Retinal pigment epithelial cell (primary cell): ENCODE measurements around the gene BRCA2.

Experiments used
- DNase-seq: peaks from one replicate; pipeline ENCODE4 v3.0.0-alpha.2; 2010; ENCODE audit warnings: low read depth
- H3K4me3 ChIP-seq: 2 replicates; pipeline ENCODE4 v1.5.1; 2011; ENCODE audit warnings: mild to moderate bottlenecking, low read length, control low read depth, moderate library complexity
- TF ChIP-seq, protein P1 (sequence below): conservative IDR thresholded peaks from 2 replicates; pipeline ENCODE4 v1.5.1; 2011; ENCODE audit warnings: low read depth, low read length, control low read depth, inconsistent platforms

Gene BRCA2

DNA sequence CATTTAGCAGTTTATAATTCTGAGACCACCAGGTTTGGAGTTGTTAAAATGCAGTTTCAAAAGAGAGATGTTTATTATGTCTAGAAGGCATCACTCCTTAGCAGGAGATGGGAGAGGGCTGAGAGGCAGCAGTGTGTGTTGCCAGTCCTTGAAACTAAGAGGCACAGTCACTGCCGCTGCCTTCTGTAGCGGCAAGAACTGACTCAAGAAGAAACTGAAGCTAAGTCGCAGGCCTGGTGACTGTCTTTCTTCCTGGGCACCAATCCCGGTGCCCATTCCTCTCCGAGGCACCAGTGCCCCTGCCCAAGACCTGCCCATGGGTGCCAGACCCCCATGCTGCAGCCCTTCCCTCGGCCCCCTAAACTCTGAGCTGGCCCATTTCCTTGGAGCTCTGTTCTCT is 92.5 kb downstream of the BRCA2 start:
- TF ChIP-seq, protein P1, sequence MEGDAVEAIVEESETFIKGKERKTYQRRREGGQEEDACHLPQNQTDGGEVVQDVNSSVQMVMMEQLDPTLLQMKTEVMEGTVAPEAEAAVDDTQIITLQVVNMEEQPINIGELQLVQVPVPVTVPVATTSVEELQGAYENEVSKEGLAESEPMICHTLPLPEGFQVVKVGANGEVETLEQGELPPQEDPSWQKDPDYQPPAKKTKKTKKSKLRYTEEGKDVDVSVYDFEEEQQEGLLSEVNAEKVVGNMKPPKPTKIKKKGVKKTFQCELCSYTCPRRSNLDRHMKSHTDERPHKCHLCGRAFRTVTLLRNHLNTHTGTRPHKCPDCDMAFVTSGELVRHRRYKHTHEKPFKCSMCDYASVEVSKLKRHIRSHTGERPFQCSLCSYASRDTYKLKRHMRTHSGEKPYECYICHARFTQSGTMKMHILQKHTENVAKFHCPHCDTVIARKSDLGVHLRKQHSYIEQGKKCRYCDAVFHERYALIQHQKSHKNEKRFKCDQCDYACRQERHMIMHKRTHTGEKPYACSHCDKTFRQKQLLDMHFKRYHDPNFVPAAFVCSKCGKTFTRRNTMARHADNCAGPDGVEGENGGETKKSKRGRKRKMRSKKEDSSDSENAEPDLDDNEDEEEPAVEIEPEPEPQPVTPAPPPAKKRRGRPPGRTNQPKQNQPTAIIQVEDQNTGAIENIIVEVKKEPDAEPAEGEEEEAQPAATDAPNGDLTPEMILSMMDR, result no peak
- H3K4me3 ChIP-seq, result no peak overlapping the region
- no peak for DNase-seq

DNA sequence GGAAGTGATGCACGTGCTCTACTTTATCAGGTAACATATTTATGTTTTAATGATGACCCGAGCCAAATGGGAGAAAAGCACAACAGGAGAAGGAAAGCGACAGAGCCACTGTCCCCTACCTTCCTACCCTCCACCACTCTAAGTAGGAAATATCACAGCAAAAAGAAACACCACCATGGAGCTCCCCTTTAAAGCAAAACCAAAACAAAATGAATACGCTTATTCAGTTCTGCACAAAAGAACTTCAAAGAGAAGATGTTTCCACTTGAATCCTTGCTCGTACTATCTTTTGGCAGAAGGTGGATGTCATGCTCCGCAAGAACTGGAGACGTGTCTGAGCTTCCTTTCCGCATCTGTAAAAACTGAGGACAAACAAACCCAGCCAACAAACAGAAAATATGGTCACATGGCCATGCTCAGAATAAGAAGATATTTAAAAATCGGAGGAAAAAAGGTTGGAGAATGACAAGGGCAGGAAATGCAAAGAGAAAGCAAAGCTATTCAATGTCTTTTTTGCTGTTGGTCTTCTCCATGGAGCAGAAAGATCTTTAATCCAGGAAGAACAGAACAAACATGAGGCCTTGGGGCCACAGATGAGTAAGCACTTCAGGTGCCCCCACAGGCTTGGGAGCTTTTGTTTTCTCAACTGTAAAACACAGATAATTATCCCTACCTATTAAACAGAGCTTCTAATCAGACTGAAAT is 93.1 kb downstream of the BRCA2 start:
- DNase-seq, result no peak
- no peak overlapping the region for H3K4me3 ChIP-seq
- TF ChIP-seq, protein P1, result no peak

DNA sequence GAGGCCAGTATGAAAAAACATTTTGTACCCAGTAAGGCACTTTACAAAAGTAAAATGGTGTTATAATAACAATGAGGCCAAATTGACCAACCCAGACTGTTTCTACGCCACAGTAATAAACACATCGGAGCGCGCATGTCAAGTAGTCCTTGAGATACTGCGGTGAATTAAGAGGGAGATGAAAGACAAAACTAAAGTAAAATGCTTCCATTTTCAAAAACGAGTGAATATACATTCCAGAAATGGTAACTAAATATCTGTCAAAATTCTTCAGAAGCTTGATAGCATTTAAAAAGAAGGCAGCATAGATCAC is 93.6 kb downstream of the BRCA2 start:
- TF ChIP-seq, protein P1, result no peak
- H3K4me3 ChIP-seq, result no peak overlapping the region
- DNase-seq, result no peak

- TF ChIP-seq, protein P1, result no peak
- no peak for DNase-seq
- no peak overlapping the region for H3K4me3 ChIP-seq
Measured at GRCh38 chr13:32409561-32410421, 94.5 kb downstream of the BRCA2 start.

- H3K4me3 ChIP-seq, result no peak overlapping the region
- TF ChIP-seq, protein P1, result no peak
- DNase-seq, result no peak
Measured at GRCh38 chr13:32413284-32413683, 98.0 kb downstream of the BRCA2 start.

DNA sequence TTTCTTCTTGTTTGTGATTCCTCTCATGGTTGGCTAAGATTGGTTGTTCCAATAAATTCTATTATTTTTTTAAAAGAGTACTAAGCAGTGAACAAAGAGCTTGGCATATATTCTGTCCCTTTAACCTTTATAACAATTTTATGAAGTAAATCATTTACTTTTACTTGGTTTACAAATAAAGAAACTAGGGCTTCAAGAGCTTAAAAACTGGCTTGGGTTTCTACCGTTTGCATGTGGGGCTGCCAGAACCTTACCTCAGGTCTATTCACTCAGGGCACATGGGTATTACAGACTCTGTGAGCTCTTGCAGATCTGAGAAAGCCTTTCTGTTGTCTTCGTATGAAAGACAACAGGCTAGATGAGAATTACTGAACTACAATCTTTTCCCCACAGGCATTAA is 99.3 kb downstream of the BRCA2 start:
- TF ChIP-seq, protein P1, result no peak
- no peak overlapping the region for H3K4me3 ChIP-seq
- no peak for DNase-seq

DNA sequence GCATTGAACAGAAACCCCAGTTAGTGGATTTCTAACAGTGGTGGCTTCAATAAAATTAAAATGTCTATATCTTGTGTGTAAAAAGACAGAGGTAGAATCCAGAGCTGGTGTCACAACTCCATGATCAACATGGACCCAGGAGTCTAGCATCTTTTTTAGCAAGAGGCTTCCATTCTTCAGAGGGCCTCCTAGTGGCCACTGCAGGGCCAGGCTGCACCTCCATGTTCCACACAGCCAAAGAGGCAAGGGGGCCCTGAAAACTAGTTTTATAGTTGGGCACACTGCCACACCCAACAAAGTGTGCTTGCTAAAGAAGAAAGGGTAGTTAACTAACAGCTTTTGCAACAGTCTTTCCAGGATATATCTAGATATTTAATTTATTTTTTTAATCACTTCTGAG is 99.7 kb downstream of the BRCA2 start:
- no peak overlapping the region for H3K4me3 ChIP-seq
- DNase-seq, result no peak
- TF ChIP-seq, protein P1, result peak; percentile 69
